ENCODE measurements around the gene ADAMTS1. TPM values are rescaled to one million over a fixed set of nuclear protein-coding genes. Genes with fewer than 3 reads are reported as not detected.

The ADAMTS1 gene
- total and polyA plus RNA-seq, 5 donors from 2014 or later, result 0.03 to 0.32 TPM; not detected in 3

GRCh38 chr21:26836528-26836927, 8.7 kb downstream of the ADAMTS1 start:
- no peaks in the 10 kb centered on the region for H3K4me1 ChIP-seq (ENCODE audit: control insufficient read depth, insufficient read depth, low read length, poor library complexity, severe bottlenecking)
- peaks cover 5% of the 10 kb centered on the region for H3K27me3 Mint-ChIP-seq
- no peaks in the 10 kb centered on the region for H3K27me3 ChIP-seq (ENCODE audit: control insufficient read depth, insufficient read depth, low read length)
- H3K4me1 Mint-ChIP-seq, result no peaks in the 10 kb centered on the region
- H3K36me3 Mint-ChIP-seq, result no peaks in the 10 kb centered on the region
- no peak overlapping the region for H3K4me3 ChIP-seq (ENCODE audit: low read depth, low read length)
- no peaks in the 10 kb centered on the region for H3K9me3 ChIP-seq (ENCODE audit: control insufficient read depth in 2 of 2, low read length in 2 of 2)
- no peak overlapping the region for H3K4me3 Mint-ChIP-seq
- no peaks in the 10 kb centered on the region for H3K36me3 ChIP-seq (ENCODE audit: control insufficient read depth, insufficient read depth, low read length)
- no peak overlapping the region for H3K27ac Mint-ChIP-seq
- ATAC-seq (ENCODE audit: low read depth in 2 of 2) (no peak), DNase-seq (no peak)
- H3K9me3 Mint-ChIP-seq, result peaks cover 0 to 3% (median under 1%) of the 10 kb centered on the region in 7 donors
- no peak overlapping the region for H3K27ac ChIP-seq (ENCODE audit: insufficient read depth, low read length, poor library complexity, severe bottlenecking)

GRCh38 chr21:26835714-26836265, 9.4 kb downstream of the ADAMTS1 start:
- no peaks in the 10 kb centered on the region for H3K4me1 Mint-ChIP-seq
- Histone ChIP-seq H3K27me3 (ENCODE audit: control insufficient read depth, insufficient read depth, low read length) (no peaks in the 10 kb centered on the region), H3K27ac (ENCODE audit: insufficient read depth, low read length, poor library complexity, severe bottlenecking) (no peak overlapping the region), H3K9me3 (ENCODE audit: control insufficient read depth in 2 of 2, low read length in 2 of 2) (no peaks in the 10 kb centered on the region), H3K36me3 (ENCODE audit: control insufficient read depth, insufficient read depth, low read length) (no peaks in the 10 kb centered on the region), H3K4me3 (ENCODE audit: low read depth, low read length) (no peak overlapping the region), H3K4me1 (ENCODE audit: control insufficient read depth, insufficient read depth, low read length, poor library complexity, severe bottlenecking) (no peaks in the 10 kb centered on the region)
- H3K9me3 Mint-ChIP-seq, result peaks cover 0 to 4% (median 2%) of the 10 kb centered on the region in 7 donors
- H3K27me3 Mint-ChIP-seq, result peaks cover 11% of the 10 kb centered on the region
- no peaks in the 10 kb centered on the region for H3K36me3 Mint-ChIP-seq
- no peak overlapping the region for H3K27ac Mint-ChIP-seq
- ATAC-seq (ENCODE audit: low read depth in 2 of 2) (no peak), DNase-seq (no peak)
- no peak overlapping the region for H3K4me3 Mint-ChIP-seq

DNA sequence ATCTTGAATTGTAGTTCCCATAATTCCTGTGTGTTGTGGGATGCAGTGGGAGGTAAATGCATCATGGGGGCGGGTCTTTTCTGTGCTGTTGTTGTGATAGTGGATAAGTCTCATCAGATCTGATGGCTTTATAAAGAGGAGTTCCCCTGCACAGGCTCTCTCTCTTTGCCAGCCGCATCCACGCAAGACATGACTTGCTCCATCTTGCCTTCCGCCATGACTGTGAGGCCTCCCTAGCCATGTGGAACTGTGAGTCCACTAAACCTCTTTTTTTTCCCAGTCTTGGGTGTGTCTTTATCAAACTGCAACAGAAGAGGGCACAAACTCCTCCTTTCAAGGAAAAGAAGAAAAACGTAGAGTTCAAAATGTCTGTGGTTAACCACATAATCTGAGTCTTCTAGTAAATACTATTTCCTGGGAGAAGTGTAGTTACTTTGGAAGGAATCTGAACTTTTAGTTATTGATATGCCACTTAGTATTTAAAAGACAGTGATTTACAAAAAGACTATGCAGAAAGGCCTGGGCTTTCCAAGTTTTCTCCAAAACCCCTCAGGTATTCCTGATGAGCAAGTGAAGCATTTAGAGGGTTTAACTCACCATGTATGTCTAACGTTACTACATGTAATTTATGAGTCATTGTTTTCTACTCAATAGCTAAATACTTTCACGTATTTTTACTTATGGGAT, 10.0 kb downstream of the ADAMTS1 start:
- no peaks in the 10 kb centered on the region for H3K4me1 ChIP-seq (ENCODE audit: control insufficient read depth, insufficient read depth, low read length, poor library complexity, severe bottlenecking)
- Mint-ChIP-seq H3K27me3 (peaks cover 11% of the 10 kb centered on the region), H3K4me3 (no peak overlapping the region), H3K9me3 (peaks cover 0 to 4% (median 0%) of the 10 kb centered on the region in 7 donors), H3K36me3 (no peaks in the 10 kb centered on the region), H3K27ac (no peak overlapping the region), H3K4me1 (no peaks in the 10 kb centered on the region)
- H3K36me3 ChIP-seq (ENCODE audit: control insufficient read depth, insufficient read depth, low read length), result no peaks in the 10 kb centered on the region
- H3K27ac ChIP-seq (ENCODE audit: insufficient read depth, low read length, poor library complexity, severe bottlenecking), result no peak overlapping the region
- H3K9me3 ChIP-seq (ENCODE audit: control insufficient read depth in 2 of 2, low read length in 2 of 2), result no peaks in the 10 kb centered on the region
- H3K4me3 ChIP-seq (ENCODE audit: low read depth, low read length), result no peak overlapping the region
- ATAC-seq (ENCODE audit: low read depth in 2 of 2) (no peak), DNase-seq (no peak)
- no peaks in the 10 kb centered on the region for H3K27me3 ChIP-seq (ENCODE audit: control insufficient read depth, insufficient read depth, low read length)

DNA sequence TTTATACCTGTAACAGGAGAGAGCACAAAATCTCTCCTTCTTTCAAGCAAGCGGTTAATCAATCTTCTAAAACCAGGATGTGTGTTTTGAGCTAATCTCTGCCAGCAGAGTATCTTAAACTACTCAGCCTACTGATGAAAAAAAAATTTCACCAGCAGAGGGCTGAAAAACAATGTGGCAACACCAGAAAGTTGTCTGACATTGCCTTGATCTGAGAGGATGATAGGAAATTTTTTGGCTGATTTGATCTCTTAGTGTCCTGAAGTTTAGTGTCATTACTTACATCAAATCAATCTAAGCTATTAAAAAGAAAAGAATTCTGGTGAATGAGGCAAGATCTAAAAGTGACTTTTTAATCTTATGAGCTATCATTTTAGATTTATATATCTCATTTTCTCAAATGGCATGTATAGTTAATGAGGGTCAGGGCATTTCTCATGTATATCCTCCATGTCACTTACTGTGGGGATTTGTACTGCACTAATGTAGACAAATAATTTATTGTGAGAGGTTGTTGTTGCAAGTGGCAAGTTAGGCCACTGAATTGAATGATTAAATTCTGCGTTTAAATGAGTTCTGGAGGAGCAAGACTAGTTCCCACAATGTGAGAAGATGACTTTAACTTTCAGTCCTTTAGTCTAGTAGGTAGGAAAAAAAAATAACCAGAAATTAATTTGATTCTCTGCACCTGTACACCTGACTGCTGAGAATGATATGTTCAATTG, 10.9 kb downstream of the ADAMTS1 start:
- no peaks in the 10 kb centered on the region for H3K4me1 ChIP-seq (ENCODE audit: control insufficient read depth, insufficient read depth, low read length, poor library complexity, severe bottlenecking)
- H3K27me3 Mint-ChIP-seq, result peaks cover 11% of the 10 kb centered on the region
- H3K4me3 ChIP-seq (ENCODE audit: low read depth, low read length), result no peak overlapping the region
- H3K4me3 Mint-ChIP-seq, result no peak overlapping the region
- no peaks in the 10 kb centered on the region for H3K36me3 ChIP-seq (ENCODE audit: control insufficient read depth, insufficient read depth, low read length)
- H3K4me1 Mint-ChIP-seq, result no peaks in the 10 kb centered on the region
- no peak overlapping the region for H3K27ac ChIP-seq (ENCODE audit: insufficient read depth, low read length, poor library complexity, severe bottlenecking)
- no peaks in the 10 kb centered on the region for H3K9me3 ChIP-seq (ENCODE audit: control insufficient read depth in 2 of 2, low read length in 2 of 2)
- no peak for DNase-seq
- no peak overlapping the region for H3K27ac Mint-ChIP-seq
- peaks cover 0 to 3% (median 0%) of the 10 kb centered on the region in 7 donors for H3K9me3 Mint-ChIP-seq
- H3K36me3 Mint-ChIP-seq, result no peaks in the 10 kb centered on the region
- no peaks in the 10 kb centered on the region for H3K27me3 ChIP-seq (ENCODE audit: control insufficient read depth, insufficient read depth, low read length)
- ATAC-seq (ENCODE audit: low read depth in 2 of 2), result no peak

DNA sequence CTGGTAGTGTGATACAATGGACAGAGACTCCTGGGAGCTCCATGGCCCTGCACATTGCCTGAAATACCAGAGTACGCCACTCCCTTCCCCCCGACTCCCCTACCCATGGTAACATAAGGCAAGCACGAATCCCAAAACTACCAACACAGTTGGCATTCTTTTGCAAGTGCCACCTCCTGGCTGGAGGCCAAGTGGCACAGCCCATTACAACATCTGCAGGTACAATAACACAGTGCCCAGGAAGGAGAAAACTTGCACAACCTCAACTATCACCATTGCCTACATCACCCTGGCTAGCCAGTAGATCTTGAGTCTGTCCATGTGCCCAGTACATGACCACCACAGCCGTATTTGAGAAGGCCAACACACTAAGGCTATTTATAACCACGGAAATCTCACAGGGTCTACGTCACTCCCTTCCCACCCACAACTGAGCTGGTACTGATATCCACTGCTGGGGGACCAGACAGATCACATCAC, 11.7 kb downstream of the ADAMTS1 start:
- H3K27me3 ChIP-seq (ENCODE audit: control insufficient read depth, insufficient read depth, low read length), result no peaks in the 10 kb centered on the region
- H3K9me3 ChIP-seq (ENCODE audit: control insufficient read depth in 2 of 2, low read length in 2 of 2), result no peaks in the 10 kb centered on the region
- H3K36me3 ChIP-seq (ENCODE audit: control insufficient read depth, insufficient read depth, low read length), result no peaks in the 10 kb centered on the region
- ATAC-seq (ENCODE audit: low read depth in 2 of 2) (no peak), DNase-seq (no peak)
- no peak overlapping the region for H3K4me3 ChIP-seq (ENCODE audit: low read depth, low read length)
- Mint-ChIP-seq H3K9me3 (peaks cover 0 to 3% (median 0%) of the 10 kb centered on the region in 7 donors), H3K4me1 (no peaks in the 10 kb centered on the region), H3K27ac (no peak overlapping the region), H3K4me3 (no peak overlapping the region), H3K27me3 (peaks cover 11% of the 10 kb centered on the region), H3K36me3 (no peaks in the 10 kb centered on the region)
- H3K27ac ChIP-seq (ENCODE audit: insufficient read depth, low read length, poor library complexity, severe bottlenecking), result no peak overlapping the region
- no peaks in the 10 kb centered on the region for H3K4me1 ChIP-seq (ENCODE audit: control insufficient read depth, insufficient read depth, low read length, poor library complexity, severe bottlenecking)

- Histone ChIP-seq H3K9me3 (ENCODE audit: control insufficient read depth in 2 of 2, low read length in 2 of 2) (no peaks in the 10 kb centered on the region), H3K36me3 (ENCODE audit: control insufficient read depth, insufficient read depth, low read length) (no peaks in the 10 kb centered on the region), H3K27me3 (ENCODE audit: control insufficient read depth, insufficient read depth, low read length) (no peaks in the 10 kb centered on the region), H3K4me1 (ENCODE audit: control insufficient read depth, insufficient read depth, low read length, poor library complexity, severe bottlenecking) (no peaks in the 10 kb centered on the region), H3K27ac (ENCODE audit: insufficient read depth, low read length, poor library complexity, severe bottlenecking) (no peak overlapping the region), H3K4me3 (ENCODE audit: low read depth, low read length) (no peak overlapping the region)
- ATAC-seq (ENCODE audit: low read depth in 2 of 2) (no peak), DNase-seq (no peak)
- Mint-ChIP-seq H3K4me1 (no peaks in the 10 kb centered on the region), H3K9me3 (peaks cover 0 to 3% (median 0%) of the 10 kb centered on the region in 7 donors), H3K4me3 (no peak overlapping the region), H3K27me3 (peaks cover 7% of the 10 kb centered on the region), H3K36me3 (no peaks in the 10 kb centered on the region), H3K27ac (no peak overlapping the region)
These were observed 12.2 kb downstream of the ADAMTS1 start for GRCh38 chr21:26833011-26833410.

DNA sequence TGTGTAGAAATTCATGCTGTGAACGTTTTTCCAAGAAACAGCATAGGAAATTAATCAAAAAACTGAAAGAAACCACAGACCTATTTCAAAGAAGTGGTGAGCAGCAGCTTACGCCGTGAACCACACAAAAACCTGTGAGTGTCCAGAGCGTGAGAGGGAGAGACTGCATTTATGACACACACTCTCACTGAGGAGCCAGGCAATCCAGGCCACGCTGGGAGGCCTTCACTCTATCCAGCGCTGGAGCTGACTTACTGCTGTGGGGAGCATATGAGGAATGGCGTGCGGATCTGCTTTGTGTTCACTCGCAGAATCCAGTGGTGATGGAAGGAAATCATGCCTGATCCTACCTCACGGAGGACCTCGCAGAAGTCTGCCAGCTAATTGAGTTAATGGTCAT, 12.7 kb downstream of the ADAMTS1 start:
- Histone ChIP-seq H3K27ac (ENCODE audit: insufficient read depth, low read length, poor library complexity, severe bottlenecking) (no peak overlapping the region), H3K9me3 (ENCODE audit: control insufficient read depth in 2 of 2, low read length in 2 of 2) (no peaks in the 10 kb centered on the region), H3K27me3 (ENCODE audit: control insufficient read depth, insufficient read depth, low read length) (no peaks in the 10 kb centered on the region), H3K4me1 (ENCODE audit: control insufficient read depth, insufficient read depth, low read length, poor library complexity, severe bottlenecking) (no peaks in the 10 kb centered on the region), H3K36me3 (ENCODE audit: control insufficient read depth, insufficient read depth, low read length) (no peaks in the 10 kb centered on the region), H3K4me3 (ENCODE audit: low read depth, low read length) (no peak overlapping the region)
- Mint-ChIP-seq H3K27me3 (peaks cover 7% of the 10 kb centered on the region), H3K4me3 (no peak overlapping the region), H3K4me1 (no peaks in the 10 kb centered on the region), H3K36me3 (no peaks in the 10 kb centered on the region), H3K9me3 (peaks cover 0 to 4% (median 0%) of the 10 kb centered on the region in 7 donors), H3K27ac (no peak overlapping the region)
- no peak for DNase-seq
- no peak for ATAC-seq (ENCODE audit: low read depth in 2 of 2)

Data from CD4-positive, CD25-positive, alpha-beta regulatory T cell (primary cell).